Mammary epithelial cell (primary cell): ENCODE results near the gene SNX9.

Experiments used
- CTCF ChIP-seq, 2 donors: IDR thresholded peaks in 1 of 2; conservative IDR thresholded peaks in 1 of 2; 2 replicates each; pipeline ENCODE4 v1.5.1; 2011 to 2012; ENCODE audit warnings: inconsistent platforms in 2 of 2, low read length in 2 of 2, mild to moderate bottlenecking in 2 of 2, control low read depth in 1 of 2, low read depth in 1 of 2; ENCODE audit not compliant: insufficient read depth in 1 of 2; ENCODE audit errors: extremely low read depth in 1 of 2
- EZH2 ChIP-seq: IDR thresholded peaks from 2 replicates; pipeline ENCODE4 v1.6.1; 2012; ENCODE audit warnings: low read length, inconsistent platforms, borderline replicate concordance

GRCh38 chr6:157967020-157967419 is 144.0 kb downstream of the SNX9 start:
- TF ChIP-seq CTCF (conservative IDR thresholded peaks at IDR 0.05 in 1 of 2, IDR thresholded peaks at IDR 0.05 in 1 of 2; ENCODE audit: extremely low read depth in 1 of 2, insufficient read depth in 1 of 2, low read depth in 1 of 2, low read length in 2 of 2) (no peak), EZH2 (no peak)
